HG02981 (cell line): ENCODE data around the gene ARFIP2.
A peak's percentile ranks its signal among the peaks of the same experiment; 100 is the strongest.

Experiments
- ATAC-seq: cut with Tn5 transposase; IDR thresholded peaks from one replicate; pipeline ENCODE4 v1.9.1; 2021; ENCODE audit warnings: mild to moderate bottlenecking, moderate library complexity; ENCODE audit not compliant: unreplicated experiment

ARFIP2 gene

DNA sequence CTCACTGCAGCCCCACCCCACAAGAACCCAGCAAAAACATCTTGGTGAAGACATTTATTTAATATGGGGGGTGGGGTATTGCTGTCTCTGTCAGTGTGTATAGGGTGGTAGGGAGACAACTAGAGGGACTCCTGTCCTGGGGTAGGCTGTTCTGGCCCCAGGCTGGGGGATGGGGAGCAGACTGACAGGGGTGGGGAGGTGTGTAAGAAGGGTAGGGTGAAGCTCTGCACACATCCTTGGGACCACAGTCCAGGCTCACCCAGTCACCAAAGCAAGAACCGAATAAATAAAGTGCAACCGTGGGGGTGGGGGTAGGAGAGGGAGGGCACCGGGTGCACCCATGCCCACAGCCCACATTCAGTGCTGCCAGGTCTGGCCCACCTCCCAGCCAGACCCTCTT is 32.6 kb downstream of the ARFIP2 start:
- no peak for ATAC-seq

DNA sequence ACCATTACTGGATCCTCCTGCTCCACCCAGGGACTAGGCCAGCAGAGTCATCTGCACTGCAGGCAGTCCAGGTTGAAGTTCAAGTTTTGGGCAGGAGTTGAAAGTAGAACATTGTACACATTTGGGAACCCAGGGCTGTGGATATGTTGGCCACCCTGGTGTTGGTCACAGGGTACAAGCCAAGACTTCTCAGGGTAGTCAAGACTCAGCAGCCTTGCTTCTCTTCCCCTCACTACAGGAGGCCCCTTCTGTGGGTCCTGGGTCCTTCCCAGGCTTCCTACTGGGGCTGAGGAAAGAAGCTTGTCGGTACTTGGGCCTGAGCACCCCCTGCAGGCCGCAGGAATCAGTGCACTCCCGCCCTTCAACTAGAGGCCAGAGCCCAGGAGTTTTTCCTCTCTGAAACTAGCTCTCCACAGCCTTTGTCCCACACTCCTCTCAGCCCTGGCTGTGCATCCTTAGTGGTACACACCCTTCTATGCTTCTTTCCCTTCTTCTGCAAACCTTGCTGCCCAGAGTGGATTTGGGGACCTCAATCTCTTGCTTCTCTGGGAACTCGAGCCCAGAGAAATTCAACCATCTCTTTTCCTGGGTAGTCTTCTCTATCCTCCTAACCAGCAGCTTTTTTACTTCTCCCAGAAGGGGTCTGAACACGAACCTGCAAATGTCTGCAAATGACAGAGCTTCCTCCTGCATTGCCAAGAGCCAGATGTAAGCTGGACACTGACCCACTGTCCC is 37.7 kb downstream of the ARFIP2 start:
- peak; percentile 80 for ATAC-seq

DNA sequence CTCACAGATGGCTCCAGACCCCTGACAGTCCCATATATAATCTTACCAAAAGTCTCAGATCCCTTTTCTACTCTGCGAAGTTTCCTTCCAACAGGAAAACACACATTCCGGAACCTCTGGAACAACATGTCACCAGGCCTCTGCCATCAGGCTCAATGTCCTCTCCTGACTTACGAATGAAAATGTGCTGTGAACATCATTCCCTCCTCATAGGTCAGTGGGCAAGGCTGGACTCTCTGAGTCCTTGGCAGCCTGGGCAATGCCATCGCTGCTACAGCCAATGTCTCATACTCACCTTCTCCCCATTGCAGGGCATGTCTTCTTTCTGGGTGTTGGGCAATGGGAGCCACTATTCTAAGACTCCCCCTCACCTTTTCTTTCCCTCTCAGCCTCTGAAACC is 38.7 kb downstream of the ARFIP2 start:
- no peak for ATAC-seq

DNA sequence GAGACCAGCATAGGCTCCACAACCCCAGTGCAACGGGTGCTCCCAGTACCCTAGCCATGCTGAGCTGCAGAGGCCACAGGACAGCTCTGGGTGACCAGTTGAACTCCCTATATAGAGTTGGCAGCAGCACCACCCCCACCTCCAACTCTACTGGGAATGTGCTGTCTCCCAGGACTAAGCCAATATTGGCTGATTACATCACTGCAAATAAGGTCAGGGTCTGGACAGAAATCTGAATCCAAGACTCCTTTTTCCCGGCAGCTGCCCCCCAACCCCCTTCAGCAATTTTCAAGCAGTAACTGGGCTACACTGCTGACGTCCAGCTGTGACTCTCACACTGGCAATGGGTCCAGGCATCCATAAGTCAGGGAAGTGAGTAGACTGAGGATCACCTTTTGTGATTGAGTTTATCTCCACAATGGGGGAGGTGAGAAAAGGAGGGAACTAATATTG is 40.2 kb downstream of the ARFIP2 start, which contains the start of gene HPX:
TSS of gene HPX (minus strand) at position 82 of the 453 bp plus-strand sequence. CDS start at position 58, 24 bp downstream.
- no peak for ATAC-seq

DNA sequence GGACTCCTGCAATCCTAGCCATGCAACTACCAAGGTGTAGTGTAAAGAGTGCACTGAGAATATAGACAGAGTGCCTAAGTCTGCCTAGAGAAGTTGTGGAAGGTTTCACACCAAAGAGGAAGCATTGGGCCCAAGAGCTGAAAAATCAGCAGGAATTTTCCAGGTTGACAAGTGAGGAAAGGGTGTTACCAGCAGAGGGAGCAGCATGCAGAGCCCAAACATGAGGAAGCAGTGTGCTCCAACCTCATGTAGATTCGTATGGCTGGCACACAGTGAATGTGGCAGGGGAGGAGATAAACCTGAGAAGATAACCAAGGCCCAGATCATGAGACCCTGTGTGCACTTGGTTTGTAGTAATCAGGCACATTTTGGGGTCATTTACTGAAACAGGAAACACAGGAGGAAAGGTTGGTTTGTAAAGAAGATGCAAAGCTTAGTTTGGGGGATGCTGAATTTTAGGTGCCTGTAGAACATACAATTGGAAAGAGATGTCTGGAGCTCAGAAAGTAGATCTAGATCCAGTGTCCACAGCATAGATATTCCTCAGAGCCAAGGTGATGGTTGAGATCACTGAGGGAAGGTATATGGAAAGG is 42.1 kb downstream of the ARFIP2 start:
- ATAC-seq: no peak

DNA sequence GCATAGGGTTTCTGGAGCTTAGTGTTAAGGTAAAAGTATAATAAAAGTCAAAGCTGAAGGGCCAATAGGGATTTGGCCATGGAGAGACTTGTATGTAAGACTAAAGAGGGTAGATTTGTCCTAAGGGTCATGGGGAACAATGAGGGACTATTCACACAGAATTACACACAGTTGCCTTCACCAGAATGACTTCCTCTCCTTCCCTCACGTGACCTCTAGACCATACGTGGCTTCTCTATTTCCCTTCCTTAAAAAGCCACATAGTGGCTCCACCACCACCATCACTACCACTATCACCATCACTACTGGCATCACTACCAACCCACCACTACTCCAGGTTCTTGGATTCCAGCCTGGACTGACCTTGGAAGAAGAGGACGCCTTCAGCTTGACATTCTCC is 43.1 kb downstream of the ARFIP2 start:
- no peak for ATAC-seq

DNA sequence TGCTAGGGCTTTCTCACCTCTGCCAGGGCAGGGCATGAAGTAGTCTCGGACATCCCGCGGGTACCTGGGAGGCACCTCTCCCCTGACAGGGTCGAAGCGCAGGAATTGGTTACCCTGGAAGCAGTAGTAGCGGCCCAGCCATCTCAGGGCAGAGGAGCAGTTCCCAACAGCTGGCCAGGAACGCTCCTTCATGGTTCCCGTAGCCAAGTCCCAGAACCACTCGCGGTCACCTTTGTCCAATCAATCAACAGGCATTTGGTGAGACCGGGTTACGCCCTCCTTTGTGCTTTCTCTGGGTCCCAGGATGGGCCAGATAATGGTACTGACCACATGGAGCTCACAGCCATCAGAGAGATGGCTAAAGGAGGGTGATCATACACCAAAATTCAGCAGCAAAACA is 43.7 kb downstream of the ARFIP2 start:
- no peak for ATAC-seq

DNA sequence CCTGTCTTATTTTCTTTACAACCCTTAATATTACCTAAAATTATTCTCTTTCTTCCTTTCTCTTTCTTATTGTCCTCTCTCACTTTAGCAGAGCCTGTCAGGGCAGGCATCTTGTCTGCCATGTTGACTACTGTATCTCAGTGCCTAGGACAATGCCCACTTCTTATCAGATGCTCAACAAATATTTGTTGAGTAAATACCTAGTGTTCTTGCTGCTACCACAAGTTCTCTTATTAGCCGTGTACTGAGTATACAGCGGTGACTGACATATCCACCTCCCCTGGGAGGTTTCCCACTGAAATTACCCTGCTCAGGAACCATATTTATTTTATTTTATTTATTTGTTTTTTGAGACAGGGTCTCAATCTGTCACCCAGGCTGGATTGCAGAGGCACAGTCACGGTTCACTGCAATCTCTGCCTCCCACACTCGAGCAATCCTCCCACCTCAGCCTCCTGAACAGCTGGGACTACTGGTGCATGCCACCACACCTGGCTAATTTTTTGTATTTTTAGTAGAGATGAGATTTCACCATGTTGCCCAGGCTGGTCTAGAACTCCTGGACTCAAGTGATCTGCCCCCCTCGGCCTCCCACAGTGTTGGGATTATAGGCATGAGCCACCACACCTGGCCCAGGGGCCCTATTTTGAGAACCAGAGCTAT is 47.0 kb downstream of the ARFIP2 start:
- ATAC-seq: no peak

DNA sequence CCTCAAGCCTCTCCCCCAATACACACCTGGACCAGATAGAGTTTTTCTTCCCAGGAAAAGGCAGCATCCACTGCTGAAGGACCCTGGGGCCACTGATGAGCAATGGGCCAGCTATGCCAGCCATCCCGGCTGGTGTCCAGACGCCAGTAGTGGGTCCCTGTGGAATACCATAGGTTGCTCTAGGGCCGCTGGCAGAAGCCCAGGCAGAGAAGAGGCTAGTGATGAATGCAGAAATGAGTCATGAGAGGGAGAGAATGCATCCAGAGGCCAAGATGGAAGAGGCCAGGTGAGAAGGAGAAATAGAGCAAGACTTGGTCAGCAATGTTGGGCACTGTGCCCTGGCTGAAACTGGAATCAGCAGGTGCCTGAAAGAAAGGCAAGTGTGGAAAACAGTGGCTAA is 49.3 kb downstream of the ARFIP2 start:
- no peak for ATAC-seq

DNA sequence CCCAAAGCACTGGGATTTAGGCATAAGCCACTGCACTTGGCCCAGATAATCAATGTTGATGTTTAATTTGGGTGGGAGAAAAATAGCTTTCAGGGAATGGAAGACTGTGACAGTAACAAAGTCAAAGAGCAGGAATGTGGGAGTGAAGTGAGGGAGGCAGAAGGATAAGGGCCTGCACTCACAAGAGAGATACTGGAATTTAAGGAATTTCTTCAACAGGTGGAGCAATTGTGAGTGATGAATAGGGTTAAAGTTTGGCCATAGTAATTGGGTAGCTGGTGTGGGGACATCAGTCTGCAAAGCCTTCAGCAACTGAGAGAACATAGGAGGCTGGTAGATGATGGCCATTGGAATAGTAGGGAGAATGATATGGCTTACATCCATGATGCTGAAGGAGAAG is 53.6 kb downstream of the ARFIP2 start:
- ATAC-seq: no peak
